Measurements from ENCODE around the gene ITIH5.

ITIH5 gene

DNA sequence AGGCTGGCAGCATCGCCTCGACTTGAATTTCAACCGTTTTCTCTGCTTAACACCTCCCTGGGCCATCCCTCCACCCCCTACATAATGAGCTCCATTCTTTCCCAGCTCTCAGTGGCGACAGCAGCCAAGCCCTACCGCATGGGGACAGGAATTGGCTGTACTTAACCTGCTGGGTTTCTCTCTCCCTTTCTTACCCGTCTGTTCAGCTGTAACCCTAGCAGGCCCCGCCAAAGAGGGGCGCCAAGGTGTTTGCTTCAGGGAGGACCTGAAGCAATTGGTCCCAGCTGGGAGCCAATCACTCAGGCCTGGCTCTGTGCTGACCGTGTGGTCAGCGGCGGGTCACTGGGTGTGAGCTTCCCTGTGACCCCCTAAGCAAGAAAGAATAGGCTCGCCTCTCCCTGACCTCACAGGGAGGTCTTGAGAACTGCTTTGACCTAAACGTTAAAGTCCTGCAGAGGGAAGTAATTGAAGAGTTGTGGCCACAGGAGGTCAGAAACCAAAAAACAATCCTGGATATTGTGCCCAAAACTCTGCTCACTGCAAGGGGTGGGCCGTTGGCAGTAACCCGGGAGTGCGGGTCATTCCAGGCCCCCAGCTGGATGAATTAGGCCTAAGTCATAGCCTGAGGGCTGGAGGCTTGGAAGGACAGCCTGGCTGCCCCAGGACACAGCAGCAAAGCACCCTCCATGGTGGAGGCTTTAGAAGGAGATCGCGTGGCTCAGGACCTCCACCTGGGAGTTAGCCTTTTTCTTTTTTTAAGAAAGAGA is 114.6 kb downstream of the ITIH5 start:
- Histone ChIP-seq H3K9me3 (replicated peaks; ENCODE audit: insufficient read depth, low read length) (no peaks in the 10 kb centered on the region), H3K4me3 (ENCODE audit: low read length) (no peak overlapping the region), H4K20me1 (ENCODE audit: insufficient read depth, low read length) (no peaks in the 10 kb centered on the region), H3K9me2 (replicated peaks; ENCODE audit: insufficient read depth, low read length) (no peaks in the 10 kb centered on the region), H2AFZ (ENCODE audit: low read length) (no peak overlapping the region), H3K4me1 (ENCODE audit: low read length) (no peaks in the 10 kb centered on the region), H3K4me2 (ENCODE audit: low read depth, low read length) (no peak overlapping the region), H3K9ac (ENCODE audit: low read length) (no peak overlapping the region), H3K27me3 (replicated peaks; ENCODE audit: insufficient read depth, low read length) (no peaks in the 10 kb centered on the region), H3F3A (ENCODE audit: insufficient read depth, low read length) (no peaks in the 10 kb centered on the region), H3K79me2 (ENCODE audit: low read length) (no peaks in the 10 kb centered on the region), H3K36me3 (replicated peaks; ENCODE audit: insufficient read depth, low read length) (no peaks in the 10 kb centered on the region), H3K27ac (ENCODE audit: low read length) (no peak overlapping the region)
- no peak for DNase-seq
- TF ChIP-seq EZH2phosphoT487 (IDR thresholded peaks at IDR 0.05; ENCODE audit: low read length) (no peak), EZH2 (optimal IDR thresholded peaks at IDR 0.05; ENCODE audit: low read depth, low read length) (no peak)
- TF ChIP-seq, protein P1, sequence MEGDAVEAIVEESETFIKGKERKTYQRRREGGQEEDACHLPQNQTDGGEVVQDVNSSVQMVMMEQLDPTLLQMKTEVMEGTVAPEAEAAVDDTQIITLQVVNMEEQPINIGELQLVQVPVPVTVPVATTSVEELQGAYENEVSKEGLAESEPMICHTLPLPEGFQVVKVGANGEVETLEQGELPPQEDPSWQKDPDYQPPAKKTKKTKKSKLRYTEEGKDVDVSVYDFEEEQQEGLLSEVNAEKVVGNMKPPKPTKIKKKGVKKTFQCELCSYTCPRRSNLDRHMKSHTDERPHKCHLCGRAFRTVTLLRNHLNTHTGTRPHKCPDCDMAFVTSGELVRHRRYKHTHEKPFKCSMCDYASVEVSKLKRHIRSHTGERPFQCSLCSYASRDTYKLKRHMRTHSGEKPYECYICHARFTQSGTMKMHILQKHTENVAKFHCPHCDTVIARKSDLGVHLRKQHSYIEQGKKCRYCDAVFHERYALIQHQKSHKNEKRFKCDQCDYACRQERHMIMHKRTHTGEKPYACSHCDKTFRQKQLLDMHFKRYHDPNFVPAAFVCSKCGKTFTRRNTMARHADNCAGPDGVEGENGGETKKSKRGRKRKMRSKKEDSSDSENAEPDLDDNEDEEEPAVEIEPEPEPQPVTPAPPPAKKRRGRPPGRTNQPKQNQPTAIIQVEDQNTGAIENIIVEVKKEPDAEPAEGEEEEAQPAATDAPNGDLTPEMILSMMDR (IDR thresholded peaks at IDR 0.05; ENCODE audit: low read length), result no peak

DNA sequence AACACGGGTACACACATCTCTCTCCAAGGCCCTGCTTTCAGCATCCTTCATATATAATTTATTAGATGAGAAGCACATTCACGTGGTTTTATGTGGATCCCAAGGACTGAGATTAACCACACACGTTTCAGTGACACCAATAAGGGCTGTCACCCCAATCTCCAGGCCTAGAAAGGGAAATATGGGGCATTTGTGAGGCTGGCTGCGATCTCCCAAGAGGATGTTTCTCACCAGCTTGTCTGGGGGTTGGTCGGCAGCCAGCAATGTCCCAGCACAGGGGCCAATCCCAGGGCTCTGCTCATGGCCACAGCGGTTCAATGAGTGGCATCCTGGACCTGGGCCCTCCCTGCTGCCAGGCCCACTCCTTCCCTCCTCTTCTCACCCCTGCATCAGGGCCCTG is 115.5 kb downstream of the ITIH5 start:
- Histone ChIP-seq H3K79me2 (ENCODE audit: low read length) (no peaks in the 10 kb centered on the region), H3K27ac (ENCODE audit: low read length) (no peak overlapping the region), H3K27me3 (replicated peaks; ENCODE audit: insufficient read depth, low read length) (no peaks in the 10 kb centered on the region), H3K4me2 (ENCODE audit: low read depth, low read length) (no peak overlapping the region), H3F3A (ENCODE audit: insufficient read depth, low read length) (no peaks in the 10 kb centered on the region), H4K20me1 (ENCODE audit: insufficient read depth, low read length) (no peaks in the 10 kb centered on the region), H3K9ac (ENCODE audit: low read length) (no peak overlapping the region), H3K4me1 (ENCODE audit: low read length) (no peaks in the 10 kb centered on the region), H3K9me2 (replicated peaks; ENCODE audit: insufficient read depth, low read length) (no peaks in the 10 kb centered on the region), H3K9me3 (replicated peaks; ENCODE audit: insufficient read depth, low read length) (no peaks in the 10 kb centered on the region), H3K36me3 (replicated peaks; ENCODE audit: insufficient read depth, low read length) (no peaks in the 10 kb centered on the region), H2AFZ (ENCODE audit: low read length) (no peak overlapping the region), H3K4me3 (ENCODE audit: low read length) (no peak overlapping the region)
- TF ChIP-seq, protein P1 (IDR thresholded peaks at IDR 0.05; ENCODE audit: low read length), result no peak
- TF ChIP-seq EZH2phosphoT487 (IDR thresholded peaks at IDR 0.05; ENCODE audit: low read length) (no peak), EZH2 (optimal IDR thresholded peaks at IDR 0.05; ENCODE audit: low read depth, low read length) (no peak)
- no peak for DNase-seq

DNA sequence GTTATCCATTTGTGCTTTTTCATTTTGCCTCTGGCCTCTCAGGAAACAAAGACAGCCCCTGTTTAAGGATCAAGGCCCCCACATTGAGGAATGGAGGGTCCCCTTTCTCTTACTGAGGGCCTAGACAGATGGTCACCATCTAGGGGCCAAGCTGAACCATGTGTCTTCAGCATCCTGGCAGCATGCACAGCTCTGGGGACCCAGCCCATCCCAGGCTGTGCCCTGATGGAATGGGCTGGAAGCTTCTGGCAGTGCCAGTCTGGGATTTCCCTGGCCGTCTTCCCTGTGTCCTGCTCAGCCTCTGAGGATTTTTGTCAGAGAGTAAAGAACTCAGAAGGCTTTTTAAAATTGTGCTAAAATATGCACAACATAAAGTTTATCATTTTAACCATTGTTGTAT is 116.8 kb downstream of the ITIH5 start:
- TF ChIP-seq, protein P1 (IDR thresholded peaks at IDR 0.05; ENCODE audit: low read length), result no peak
- no peak for TF ChIP-seq EZH2phosphoT487 (IDR thresholded peaks at IDR 0.05; ENCODE audit: low read length)
- TF ChIP-seq EZH2 (optimal IDR thresholded peaks at IDR 0.05; ENCODE audit: low read depth, low read length), result no peak
- Histone ChIP-seq H4K20me1 (ENCODE audit: insufficient read depth, low read length) (no peaks in the 10 kb centered on the region), H3K9me2 (replicated peaks; ENCODE audit: insufficient read depth, low read length) (no peaks in the 10 kb centered on the region), H3K4me1 (ENCODE audit: low read length) (no peaks in the 10 kb centered on the region), H3K4me2 (ENCODE audit: low read depth, low read length) (no peak overlapping the region), H3F3A (ENCODE audit: insufficient read depth, low read length) (no peaks in the 10 kb centered on the region), H3K27me3 (replicated peaks; ENCODE audit: insufficient read depth, low read length) (no peaks in the 10 kb centered on the region), H3K9me3 (replicated peaks; ENCODE audit: insufficient read depth, low read length) (no peaks in the 10 kb centered on the region), H3K27ac (ENCODE audit: low read length) (no peak overlapping the region), H2AFZ (ENCODE audit: low read length) (no peak overlapping the region), H3K9ac (ENCODE audit: low read length) (no peak overlapping the region), H3K4me3 (ENCODE audit: low read length) (no peak overlapping the region), H3K79me2 (ENCODE audit: low read length) (no peaks in the 10 kb centered on the region), H3K36me3 (replicated peaks; ENCODE audit: insufficient read depth, low read length) (no peaks in the 10 kb centered on the region)
- DNase-seq, result no peak

Measured in MM.1S (cell line).